Colonic mucosa (tissue), 4 donors: ENCODE measurements around the gene PSMC4. TPM values are rescaled to one million over a fixed set of nuclear protein-coding genes. Genes with fewer than 3 reads are reported as not detected.

Experiments used
- DNase-seq: peaks from one replicate; pipeline ENCODE4 v3.0.0-alpha.2; 2020
- H3K27ac ChIP-seq: fragments of 200-600 bp; one replicate; pipeline ENCODE4 v1.8.0; 2021
- H3K27me3 ChIP-seq: fragments of 200-600 bp; one replicate; pipeline ENCODE4 v1.8.0; 2021
- H3K36me3 ChIP-seq: fragments of 200-600 bp; one replicate; pipeline ENCODE4 v1.8.0; 2021
- H3K4me1 ChIP-seq: fragments of 200-600 bp; one replicate; pipeline ENCODE4 v1.8.0; 2021; ENCODE audit warnings: mild to moderate bottlenecking
- H3K4me3 ChIP-seq: fragments of 200-600 bp; one replicate; pipeline ENCODE4 v1.8.0; 2021
- H3K9ac ChIP-seq, 2 donors: one replicate each; pipeline ENCODE4 v1.7.0; 2013; ENCODE audit warnings: control low read depth in 2 of 2, low read depth in 2 of 2, low read length in 2 of 2
- H3K9me3 ChIP-seq: fragments of 200-600 bp; one replicate; pipeline ENCODE4 v1.8.0; 2021
- CTCF ChIP-seq: fragments of 200-600 bp; IDR thresholded peaks from one replicate; pipeline ENCODE4 v1.8.0; 2022; ENCODE audit warnings: antibody characterized with exemption, mild to moderate bottlenecking
- intact Hi-C: fragments of 100-400 bp; cut with DNase I; formaldehyde crosslinking; loops from one replicate; pipeline ENCODE4 v1.14.1; 2022
- total RNA-seq, 2 donors: library from RNA; stranded (reverse); fragmentation: NEBNext Ultra II Directional in 1 of 2; extraction: Animal tissue kit (Norgen Biotek cat#: 25700) in 1 of 2; gene quantifications; one replicate each; pipeline ENCODE4 v1.2.1, GENCODE V29; 2021
- donor health status: healthy.
- donor health status: DM: no; HTN: no; CAD: no.
- donor health status: DM: no; HTN: no; CAD: no.

The PSMC4 gene
- total RNA-seq, 2 donors from 2014 or later, result 87.3 to 143 TPM

GRCh38 chr19:39996811-39997637 lies 26.1 kb downstream of the PSMC4 start, which contains the start of gene ZNF546:
Gene ZNF546, plus strand, starts transcription at chr19:39997060. Its CDS starts 1,267 bp downstream, at chr19:39998327.
- Histone ChIP-seq H3K27me3 (no peaks in the 10 kb centered on the region), H3K27ac (peak within 1 kb of the TSS; percentile 75), H3K4me1 (no peaks in the 10 kb centered on the region), H3K9me3 (no peaks in the 10 kb centered on the region), H3K36me3 (no peaks in the 10 kb centered on the region), H3K4me3 (peak within 1 kb of the TSS; percentile 64), H3K9ac (peak within 1 kb of the TSS; percentile 81 to 92)
- intact Hi-C loops, result no loop called here
- peak; percentile 95 for DNase-seq
- no peak for TF ChIP-seq CTCF

- intact Hi-C loops, result no loop called here
- H3K9me3 ChIP-seq, result no peaks in the 10 kb centered on the region
- no peaks in the 10 kb centered on the region for H3K27me3 ChIP-seq
- H3K9ac ChIP-seq, result peak overlapping the region in 1 of 2 donors; percentile 92
- no peak for DNase-seq
- no peak for TF ChIP-seq CTCF
- H3K36me3 ChIP-seq, result no peaks in the 10 kb centered on the region
- H3K27ac ChIP-seq, result no peak overlapping the region
- peak overlapping the region; percentile 64 for H3K4me3 ChIP-seq
- no peaks in the 10 kb centered on the region for H3K4me1 ChIP-seq
Measured at GRCh38 chr19:39997638-39998216, 26.8 kb downstream of the PSMC4 start.

- intact Hi-C loops, result no loop called here
- H3K27me3 ChIP-seq, result no peaks in the 10 kb centered on the region
- H3K4me1 ChIP-seq, result no peaks in the 10 kb centered on the region
- no peak overlapping the region for H3K9ac ChIP-seq
- H3K27ac ChIP-seq, result no peak overlapping the region
- no peak overlapping the region for H3K4me3 ChIP-seq
- DNase-seq, result no peak
- TF ChIP-seq CTCF, result no peak
- H3K9me3 ChIP-seq, result no peaks in the 10 kb centered on the region
- no peaks in the 10 kb centered on the region for H3K36me3 ChIP-seq
Measured at GRCh38 chr19:39998501-39998900, 27.5 kb downstream of the PSMC4 start.

- Histone ChIP-seq H3K9ac (no peak overlapping the region), H3K27ac (no peak overlapping the region), H3K4me3 (no peak overlapping the region), H3K27me3 (no peaks in the 10 kb centered on the region), H3K36me3 (no peaks in the 10 kb centered on the region), H3K4me1 (no peaks in the 10 kb centered on the region), H3K9me3 (no peaks in the 10 kb centered on the region)
- TF ChIP-seq CTCF, result no peak
- DNase-seq, result no peak
- intact Hi-C loops, result no loop called here
Measured at GRCh38 chr19:40005691-40006272, 34.8 kb downstream of the PSMC4 start.

- DNase-seq, result no peak
- H3K4me3 ChIP-seq, result no peak overlapping the region
- H3K9me3 ChIP-seq, result no peaks in the 10 kb centered on the region
- H3K27me3 ChIP-seq, result no peaks in the 10 kb centered on the region
- no peaks in the 10 kb centered on the region for H3K4me1 ChIP-seq
- H3K9ac ChIP-seq, result no peak overlapping the region
- no peaks in the 10 kb centered on the region for H3K36me3 ChIP-seq
- no peak overlapping the region for H3K27ac ChIP-seq
- intact Hi-C loops, result no loop called here
- TF ChIP-seq CTCF, result no peak
Measured at GRCh38 chr19:40006273-40006691, 35.3 kb downstream of the PSMC4 start.
